SU-DHL-6 (cell line): ENCODE results near the gene EMC6.

ENCODE experiments used
- EZH2phosphoT487 ChIP-seq: fragments of 200-600 bp; sonication (generic), shearing (Covaris generic); conservative IDR thresholded peaks from 2 replicates; pipeline ENCODE4 v1.6.1; 2018; ENCODE audit warnings: mild to moderate bottlenecking, antibody characterized with exemption, low read length, moderate library complexity, mixed read lengths
- TF ChIP-seq, protein P1 (sequence below): fragments of 200-600 bp; sonication (generic); IDR thresholded peaks from one replicate; pipeline ENCODE4 v1.5.1; 2017; ENCODE audit warnings: antibody characterized with exemption, mild to moderate bottlenecking, low read length, moderate library complexity; ENCODE audit not compliant: insufficient read depth, poor library complexity, severe bottlenecking

DNA sequence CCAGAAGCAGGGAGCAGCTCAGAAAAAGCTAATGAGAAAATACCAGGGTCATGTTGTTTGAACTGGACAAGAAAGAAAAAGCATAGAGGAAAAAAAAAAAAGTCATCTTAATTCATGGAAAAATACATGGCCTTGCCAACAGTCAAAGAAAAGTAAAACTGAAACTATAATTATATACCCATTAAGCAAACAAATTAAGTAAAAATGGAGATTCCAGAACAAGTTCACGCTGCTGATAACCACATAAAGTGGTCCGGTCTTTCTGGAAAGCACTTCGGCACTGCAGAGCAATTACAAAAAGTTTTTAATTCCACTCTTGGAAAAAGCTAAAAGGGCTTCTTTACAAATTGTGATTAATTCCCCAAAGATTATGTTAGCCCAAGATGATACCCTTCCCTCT is 39.8 kb downstream of the EMC6 start:
- TF ChIP-seq, protein P1, sequence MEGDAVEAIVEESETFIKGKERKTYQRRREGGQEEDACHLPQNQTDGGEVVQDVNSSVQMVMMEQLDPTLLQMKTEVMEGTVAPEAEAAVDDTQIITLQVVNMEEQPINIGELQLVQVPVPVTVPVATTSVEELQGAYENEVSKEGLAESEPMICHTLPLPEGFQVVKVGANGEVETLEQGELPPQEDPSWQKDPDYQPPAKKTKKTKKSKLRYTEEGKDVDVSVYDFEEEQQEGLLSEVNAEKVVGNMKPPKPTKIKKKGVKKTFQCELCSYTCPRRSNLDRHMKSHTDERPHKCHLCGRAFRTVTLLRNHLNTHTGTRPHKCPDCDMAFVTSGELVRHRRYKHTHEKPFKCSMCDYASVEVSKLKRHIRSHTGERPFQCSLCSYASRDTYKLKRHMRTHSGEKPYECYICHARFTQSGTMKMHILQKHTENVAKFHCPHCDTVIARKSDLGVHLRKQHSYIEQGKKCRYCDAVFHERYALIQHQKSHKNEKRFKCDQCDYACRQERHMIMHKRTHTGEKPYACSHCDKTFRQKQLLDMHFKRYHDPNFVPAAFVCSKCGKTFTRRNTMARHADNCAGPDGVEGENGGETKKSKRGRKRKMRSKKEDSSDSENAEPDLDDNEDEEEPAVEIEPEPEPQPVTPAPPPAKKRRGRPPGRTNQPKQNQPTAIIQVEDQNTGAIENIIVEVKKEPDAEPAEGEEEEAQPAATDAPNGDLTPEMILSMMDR, result no peak
- TF ChIP-seq EZH2phosphoT487, result no peak
